ENCODE results near the gene PGM2L1. TPM values are rescaled to one million over a fixed set of nuclear protein-coding genes. Genes with fewer than 3 reads are reported as not detected.

PGM2L1 gene
- total RNA-seq, 4 donors from 2014 or later, result 1.0 to 1.8 (median 1.2) TPM

- DNase-seq (ENCODE audit: low spot score in 2 of 2), result no peak
- no peak for TF ChIP-seq POLR2A (IDR thresholded peaks at IDR 0.05)
- TF ChIP-seq CTCF (IDR thresholded peaks at IDR 0.05), result no peak
- intact Hi-C loops (cut with DNase I; ENCODE audit: low total_unique reads), result no loop called here
- H3K4me3 ChIP-seq (ENCODE audit: low read depth, poor library complexity, severe bottlenecking), result no peak overlapping the region
- 77 to 78% methylated on average over 3 of the region's 3 CpGs for WGBS, 2 donors
These were observed 114.6 kb downstream of the PGM2L1 start for GRCh38 chr11:74283580-74284180.

- no peak for DNase-seq (ENCODE audit: low spot score in 2 of 2)
- no peak for TF ChIP-seq CTCF (IDR thresholded peaks at IDR 0.05)
- no peak for TF ChIP-seq POLR2A (IDR thresholded peaks at IDR 0.05)
- H3K4me3 ChIP-seq (ENCODE audit: low read depth, poor library complexity, severe bottlenecking), result no peak overlapping the region
- intact Hi-C loops (cut with DNase I; ENCODE audit: low total_unique reads), result no loop called here
- WGBS, 2 donors, result 58 to 64% methylated on average over 5 of the region's 5 CpGs
These were observed 115.3 kb downstream of the PGM2L1 start for GRCh38 chr11:74282914-74283371.

- WGBS, 2 donors, result 59 to 96% methylated on average over 3 of the region's 3 CpGs
- H3K4me3 ChIP-seq (ENCODE audit: low read depth, poor library complexity, severe bottlenecking), result no peak overlapping the region
- TF ChIP-seq CTCF (IDR thresholded peaks at IDR 0.05), result no peak
- TF ChIP-seq POLR2A (IDR thresholded peaks at IDR 0.05), result no peak
- DNase-seq (ENCODE audit: low spot score in 2 of 2), result no peak
- intact Hi-C loops (cut with DNase I; ENCODE audit: low total_unique reads), result no loop called here
These were observed 115.8 kb downstream of the PGM2L1 start for GRCh38 chr11:74282421-74282820.

GRCh38 chr11:74280494-74280893 is 117.7 kb downstream of the PGM2L1 start:
- intact Hi-C loops (cut with DNase I; ENCODE audit: low total_unique reads), result no loop called here
- DNase-seq (ENCODE audit: low spot score in 2 of 2), result no peak
- TF ChIP-seq CTCF (IDR thresholded peaks at IDR 0.05) (no peak), POLR2A (IDR thresholded peaks at IDR 0.05) (no peak)
- H3K4me3 ChIP-seq (ENCODE audit: low read depth, poor library complexity, severe bottlenecking), result no peak overlapping the region

MicroRNA genes within 50 kb of the gene (microRNA counts, 767-probe panel; counts per million panel counts)
- microRNA hsa-miR-548al, result 0 to 358 counts per million in 2 donors

Small RNAs within 50 kb of the gene (microRNA-seq; reads per million reads assigned to microRNA genes)
- gene MIR548AL (ENCODE audit: borderline number of aligned reads in 1 of 2, borderline replicate concordance in 2 of 2), result 0 to 0.57 reads per million in 2 donors

Other genes with a start within 250 kb of the PGM2L1 start
- 10 to 100 TPM; 16.9 to 28.0 (median 24.4) TPM for gene C2CD3, start 227.4 kb downstream of the PGM2L1 start, total RNA-seq
- gene PPME1, start 227.1 kb downstream of the PGM2L1 start, total RNA-seq, result 10 to 100 TPM; 34.7 to 45.7 (median 39.0) TPM
- gene P4HA3, start 86.8 kb downstream of the PGM2L1 start, total RNA-seq, result under 1 TPM in 2 of 4 donors, not detected in 2; 0.17 to 0.81 TPM
- 1 to 10 TPM in 2 of 4 donors, under 1 TPM in 1, not detected in 1; 0.08 to 2.0 (median 1.9) TPM for gene KCNE3, start 69.1 kb upstream of the PGM2L1 start, total RNA-seq
- 10 to 100 TPM in 1 of 4 donors, 1 to 10 TPM in 3; 4.0 to 10.9 (median 8.1) TPM for gene LIPT2, start 95.3 kb upstream of the PGM2L1 start, total RNA-seq
- 10 to 100 TPM in 1 of 4 donors, 1 to 10 TPM in 3; 7.0 to 18.8 (median 9.4) TPM for gene POLD3, start 194.1 kb upstream of the PGM2L1 start, total RNA-seq

All from lower leg skin (tissue), 4 donors.